H1 (cell line): ENCODE results near the gene SLCO2A1. TPM values are rescaled to one million over a fixed set of nuclear protein-coding genes. Genes with fewer than 3 reads are reported as not detected.

Experiments used
- CTCF ChIA-PET: fragments of 300-600 bp; sonication (Branson Sonifier 250); formaldehyde crosslinking; loops from one replicate; lab custom pipeline; 2021; ENCODE audit not compliant: partially characterized antibody; lab: Charles Lee
- POLR2A ChIA-PET: fragments of 300-600 bp; sonication (Branson Sonifier 250); formaldehyde crosslinking; loops from one replicate; lab custom pipeline; 2021; ENCODE audit warnings: inconsistent platforms; ENCODE audit not compliant: partially characterized antibody; lab: Charles Lee
- DNase-seq, 2 experiments: peaks; one replicate each; pipeline versions ENCODE4 v3.0.0 to v3.0.0-alpha.2; 2010 to 2022; ENCODE audit warnings: low spot score in 2 of 2, low read depth in 1 of 2, mixed read lengths in 1 of 2
- FAIRE-seq: peaks from 2 replicates; lab custom pipeline; 2011; peaks lifted over from hg19 to GRCh38; lab: Jason Lieb, UNC
- H2AFZ ChIP-seq: 2 replicates; pipeline ENCODE4 v1.8.1; 2012; ENCODE audit warnings: low read length, inconsistent platforms
- H2AK5ac ChIP-seq: 2 replicates; pipeline ENCODE4 v1.6.1; 2013; ENCODE audit warnings: low read depth, low read length
- H2BK120ac ChIP-seq: replicated peaks from 2 replicates; pipeline ENCODE3; 2013; ENCODE audit warnings: low read depth, low read length, inconsistent platforms
- H2BK12ac ChIP-seq: 2 replicates; pipeline ENCODE4 v1.6.1; 2013; ENCODE audit warnings: low read depth, low read length
- H2BK15ac ChIP-seq: 2 replicates; pipeline ENCODE4 v1.6.1; 2013; ENCODE audit warnings: low read length
- H2BK20ac ChIP-seq: 2 replicates; pipeline ENCODE4 v1.6.1; 2013; ENCODE audit warnings: low read length
- H2BK5ac ChIP-seq: 2 replicates; pipeline ENCODE4 v1.6.1; 2013; ENCODE audit warnings: low read depth, low read length
- H3K14ac ChIP-seq: 2 replicates; pipeline ENCODE4 v1.6.1; 2013; ENCODE audit warnings: inconsistent platforms; ENCODE audit not compliant: insufficient read length
- H3K18ac ChIP-seq: 2 replicates; pipeline ENCODE4 v1.6.1; 2013; ENCODE audit warnings: low read length; ENCODE audit errors: extremely low read depth
- H3K23ac ChIP-seq: 2 replicates; pipeline ENCODE4 v1.6.1; 2013; ENCODE audit warnings: inconsistent platforms; ENCODE audit not compliant: insufficient read length
- H3K23me2 ChIP-seq: 2 replicates; pipeline ENCODE4 v1.6.1; 2013; ENCODE audit warnings: low read depth, low read length
- H3K27ac ChIP-seq: 2 replicates; pipeline ENCODE4 v1.6.1; 2011; ENCODE audit warnings: low read depth, low read length, inconsistent platforms
- H3K27me3 ChIP-seq, 4 experiments: replicated peaks in 1 of 4; 1 replicate in 1 of 4; 2 replicates in 3 of 4; pipeline versions ENCODE4 v1.6.1 to v1.8.1; 2011 to 2013; ENCODE audit warnings: low read length in 3 of 4, mild to moderate bottlenecking in 3 of 4, inconsistent platforms in 2 of 4, mixed read lengths in 2 of 4, moderate library complexity in 1 of 4; ENCODE audit not compliant: control insufficient read depth in 3 of 4, insufficient read depth in 3 of 4; ENCODE audit errors: extremely low read depth in 1 of 4
- H3K36me3 ChIP-seq, 4 experiments: 2 replicates each; pipeline versions ENCODE4 v1.6.1 to v1.8.1; 2011 to 2013; ENCODE audit warnings: mild to moderate bottlenecking in 4 of 4, low read length in 3 of 4, moderate library complexity in 2 of 4, control low read depth in 1 of 4, inconsistent platforms in 1 of 4; ENCODE audit not compliant: insufficient read depth in 4 of 4, control insufficient read depth in 2 of 4
- H3K4ac ChIP-seq: replicated peaks from 2 replicates; pipeline ENCODE3; 2013; ENCODE audit warnings: low read length, low read depth, mixed read lengths, inconsistent platforms; ENCODE audit not compliant: insufficient read length
- H3K4me1 ChIP-seq, 4 experiments: replicated peaks in 1 of 4; 1 replicate in 1 of 4; 2 replicates in 3 of 4; pipeline versions ENCODE4 v1.6.1 to v1.8.1; 2011 to 2013; ENCODE audit warnings: low read length in 3 of 4, inconsistent platforms in 2 of 4, mixed read lengths in 1 of 4; ENCODE audit not compliant: insufficient read depth in 4 of 4, control insufficient read depth in 3 of 4
- H3K4me2 ChIP-seq, 2 experiments: 2 replicates each; pipeline versions ENCODE4 v1.6.1 to v1.8.1; 2011 to 2013; ENCODE audit warnings: low read depth in 2 of 2, low read length in 2 of 2, control low read depth in 1 of 2, inconsistent platforms in 1 of 2, mild to moderate bottlenecking in 1 of 2; ENCODE audit not compliant: insufficient read depth in 1 of 2
- H3K4me3 ChIP-seq, 4 experiments: fragments of 200-600, 300-600 bp in 1 of 4; sonication (generic), shearing (Covaris generic), sonication (Bioruptor Twin) in 1 of 4; 2 replicates each; pipeline versions ENCODE4 v1.5.1 to v1.8.1; 2011 to 2016; ENCODE audit warnings: low read length in 4 of 4, low read depth in 3 of 4, control low read depth in 2 of 4, inconsistent platforms in 2 of 4, mild to moderate bottlenecking in 2 of 4, mixed read lengths in 1 of 4, moderate library complexity in 1 of 4; ENCODE audit not compliant: insufficient read depth in 2 of 4; ENCODE audit errors: extremely low read depth in 1 of 4
- H3K56ac ChIP-seq: replicated peaks from 2 replicates; pipeline ENCODE3; 2013; ENCODE audit warnings: low read depth, mild to moderate bottlenecking, mixed read lengths, low read length, inconsistent platforms; ENCODE audit not compliant: insufficient read length
- H3K79me1 ChIP-seq: 2 replicates; pipeline ENCODE4 v1.6.1; 2013; ENCODE audit warnings: low read depth, low read length, control low read depth
- H3K79me2 ChIP-seq, 2 experiments: 2 replicates each; pipeline versions ENCODE4 v1.6.1 to v1.8.1; 2012 to 2013; ENCODE audit warnings: low read length in 2 of 2, mild to moderate bottlenecking in 2 of 2, inconsistent platforms in 1 of 2; ENCODE audit not compliant: insufficient read depth in 2 of 2, control insufficient read depth in 1 of 2
- H3K9ac ChIP-seq, 4 experiments: replicated peaks in 1 of 4; 1 replicate in 1 of 4; 2 replicates in 3 of 4; pipeline versions ENCODE4 v1.6.1 to v1.8.1; 2011 to 2013; ENCODE audit warnings: low read depth in 3 of 4, low read length in 3 of 4, control low read depth in 2 of 4, mild to moderate bottlenecking in 2 of 4, moderate library complexity in 2 of 4, inconsistent platforms in 1 of 4; ENCODE audit errors: extremely low read depth in 1 of 4
- H3K9me3 ChIP-seq, 2 experiments: 2 replicates each; pipeline versions ENCODE4 v1.6.1 to v1.8.1; 2012 to 2013; ENCODE audit warnings: mild to moderate bottlenecking in 2 of 2, moderate library complexity in 2 of 2, control low read depth in 1 of 2, inconsistent platforms in 1 of 2, low read depth in 1 of 2, low read length in 1 of 2, mixed read lengths in 1 of 2; ENCODE audit not compliant: insufficient read depth in 2 of 2
- H4K20me1 ChIP-seq, 2 experiments: replicated peaks in 1 of 2; 2 replicates each; pipeline versions ENCODE3 to v1.8.1; 2011 to 2013; ENCODE audit warnings: inconsistent platforms in 2 of 2, low read length in 2 of 2, mild to moderate bottlenecking in 1 of 2; ENCODE audit not compliant: insufficient read depth in 2 of 2, control insufficient read depth in 1 of 2
- H4K5ac ChIP-seq: 2 replicates; pipeline ENCODE4 v1.6.1; 2013; ENCODE audit warnings: low read length, low read depth, mixed read lengths, inconsistent platforms; ENCODE audit not compliant: insufficient read length
- H4K8ac ChIP-seq: 2 replicates; pipeline ENCODE4 v1.8.0; 2013; ENCODE audit warnings: mild to moderate bottlenecking, moderate library complexity, low read length, inconsistent platforms; ENCODE audit not compliant: insufficient read depth; ENCODE audit errors: extremely low read depth
- H4K91ac ChIP-seq: replicated peaks from 2 replicates; pipeline ENCODE3; 2013; ENCODE audit warnings: low read length, mixed read lengths, inconsistent platforms; ENCODE audit not compliant: insufficient read length
- FOSL1 ChIP-seq: IDR thresholded peaks from 2 replicates; pipeline ENCODE4 v1.6.1; 2011; ENCODE audit warnings: mild to moderate bottlenecking, low read depth, low read length, moderate library complexity; ENCODE audit not compliant: insufficient read depth
- POLR2A ChIP-seq, 2 experiments: IDR thresholded peaks; 1 replicate in 1 of 2; 2 replicates in 1 of 2; pipeline ENCODE4 v1.6.1; 2011; ENCODE audit warnings: low read depth in 2 of 2, low read length in 2 of 2, mild to moderate bottlenecking in 2 of 2; ENCODE audit errors: control extremely low read depth in 1 of 2
- TBP ChIP-seq: IDR thresholded peaks from 2 replicates; pipeline ENCODE4 v1.6.1; 2011; ENCODE audit warnings: low read depth, low read length, improper control_type of control experiment
- WGBS, 2 experiments: shearing (Covaris generic) in 1 of 2; methylation state at CpG; one replicate each; pipeline versions ENCODE4 v1.1.6 to v1.1.7; 2013 to 2015; ENCODE audit warnings: low lambda C conversion rate in 2 of 2, mixed read lengths in 2 of 2, inconsistent platforms in 1 of 2, low coverage in 1 of 2, missing lambda C conversion rate in 1 of 2; ENCODE audit not compliant: insufficient replicate concordance in 2 of 2, insufficient coverage in 1 of 2, insufficient read length in 1 of 2; ENCODE audit errors: extremely low coverage in 1 of 2, missing lambda C conversion rate in 1 of 2; 5-methylcytosine and 5-hydroxymethylcytosine counted together
- polyA plus RNA-seq, 7 experiments: library from polyadenylated mRNA; depleted of rRNA in 3 of 7; stranded (reverse) in 5 of 7; unstranded in 2 of 7; fragments of >200 nt in 5 of 7; fragments of 200-250 nt in 2 of 7; gene quantifications; 1 replicate in 5 of 7; 2 replicates in 1 of 7; 4 replicates in 1 of 7; pipeline versions ENCODE4 v1.2.1 to v1.2.3, GENCODE V29; 2011 to 2013; ENCODE audit warnings: missing spikeins in 2 of 7, mixed read lengths in 2 of 7
- total RNA-seq: library from RNA; stranded (reverse); fragmentation: NEBNext Ultra II Directional; extraction: Animal tissue kit (Norgen Biotek cat#: 25700); gene quantifications from 2 replicates; pipeline ENCODE4 v1.2.1, GENCODE V29; 2021

SLCO2A1 gene
- total and polyA plus RNA-seq, 2 of the 8 experiments (the other 6 are each of a cell fraction or from before 2014, with no cell fraction given) = 1.1 to 2.3 TPM

- Histone ChIP-seq H3K27ac (no peak overlapping the region), H2BK12ac (peak overlapping the region; percentile 81; the same call in 1 of the 2 replicates), H3K79me2 (no peaks in the 10 kb centered on the region), H3K23me2 (peaks cover 14% of the 10 kb centered on the region; the same call in 1 of the 2 replicates), H3K4me2 (peak overlapping the region; percentile 96 to 99), H3K56ac (no peak overlapping the region), H3K27me3 (peaks cover 14 to 35% (median 29%) of the 10 kb centered on the region in 4 experiments), H2BK5ac (no peak overlapping the region), H2AFZ (peak overlapping the region; percentile 72; the same call in 1 of the 2 replicates), H3K23ac (no peak overlapping the region), H4K8ac (no peak overlapping the region), H4K5ac (no peak overlapping the region), H3K4me1 (peaks cover 0 to 11% (median 10%) of the 10 kb centered on the region in 4 experiments; a peak in 6 of 7 replicates), H3K14ac (no peak overlapping the region), H3K4me3 (peak overlapping the region; percentile 37 to 70 (median 51)), H4K20me1 (no peaks in the 10 kb centered on the region), H3K9me3 (no peaks in the 10 kb centered on the region), H3K36me3 (no peaks in the 10 kb centered on the region), H2AK5ac (peak overlapping the region; percentile 82; the same call in 1 of the 2 replicates), H3K9ac (0 out of 7 replicates have a peak overlapping the region, but pooled peaks of 2 of the 4 experiments have one; percentile 8 to 27), H2BK120ac (no peak overlapping the region), H4K91ac (no peak overlapping the region), H2BK15ac (0 out of 2 replicates have a peak overlapping the region, but pooled peaks have one; percentile 2), H3K4ac (no peak overlapping the region), H2BK20ac (0 out of 2 replicates have a peak overlapping the region, but pooled peaks have one; percentile 50), H3K18ac (no peak overlapping the region; the same call in 1 of the 2 replicates), H3K79me1 (no peaks in the 10 kb centered on the region)
- ChIA-PET CTCF (interaction anchor here (0.9 to 1.0 kb wide), 2 partner anchors 60 to 99 kb away, joined by 3 read pairs; no protein-coding TSS in a partner anchor), POLR2A (interaction anchor here (0.6 kb wide), 1 partner anchor 344 kb away, joined by 3 read pairs; the partner anchor contains the start of gene AMOTL2)
- DNase-seq (peak in 1 of 2 experiments; percentile 48), FAIRE-seq (no peak)
- TF ChIP-seq POLR2A (IDR thresholded peaks at IDR 0.05; ENCODE audit: control extremely low read depth in 1 of 2, low read depth in 2 of 2, low read length in 2 of 2) (no peak), FOSL1 (no peak), TBP (no peak)
- 42% methylated on average over 13 of the region's 16 CpGs; no CpG with 5 or more reads in 1 of the 2 experiments for WGBS, 2 experiments
Measured at GRCh38 chr3:134030379-134031347, 938 bp upstream of the SLCO2A1 start.
